Caco-2 (cell line): ENCODE measurements around the gene GLIS1. TPM values are rescaled to one million over a fixed set of nuclear protein-coding genes. Genes with fewer than 3 reads are reported as not detected.

Experiments
- BruUV-seq: library from RNA; stranded (reverse); fragments of 400-500 nt; replicated peaks from 2 replicates; lab custom pipeline; 2021; lab: Mats Ljungman, UMichigan
- CTCF ChIA-PET: fragments of 300-600 bp; sonication (Branson Sonifier 250); formaldehyde crosslinking; loops from one replicate; lab custom pipeline; 2022; ENCODE audit warnings: antibody characterized with exemption; lab: Charles Lee
- POLR2A ChIA-PET: fragments of 300-600 bp; sonication (Branson Sonifier 250); formaldehyde crosslinking; loops from one replicate; lab custom pipeline; 2022; ENCODE audit warnings: antibody characterized with exemption; lab: Charles Lee
- DNase-seq, 2 experiments: peaks; one replicate each; pipeline versions ENCODE4 v3.0.0 to v3.0.0-alpha.2; 2020 to 2022
- H3K27me3 ChIP-seq: replicated peaks from 2 replicates; pipeline ENCODE4 v1.6.0; 2011; ENCODE audit warnings: low read length; ENCODE audit not compliant: control insufficient read depth, insufficient read depth
- H3K36me3 ChIP-seq: 2 replicates; pipeline ENCODE4 v1.5.1; 2011; ENCODE audit warnings: low read length; ENCODE audit not compliant: control insufficient read depth, insufficient read depth
- H3K4me1 ChIP-seq: fragments of 250-450 bp; sonication (Bioruptor Pico); 2 replicates; pipeline ENCODE4 v1.5.1; 2020; ENCODE audit warnings: mild to moderate bottlenecking
- H3K4me3 ChIP-seq: 2 replicates; pipeline ENCODE4 v1.5.1; 2011; ENCODE audit warnings: low read depth, mild to moderate bottlenecking, control low read depth, low read length
- H3K9me3 ChIP-seq: fragments of 250-450 bp; sonication (Bioruptor Pico); 2 replicates; pipeline ENCODE4 v1.5.1; 2020; ENCODE audit warnings: mild to moderate bottlenecking, moderate library complexity
- H3K27ac Mint-ChIP-seq: one replicate; pipeline ENCODE4 v1.8.0; 2022; ENCODE audit warnings: mixed read lengths; ENCODE audit not compliant: unreplicated experiment
- H3K27me3 Mint-ChIP-seq: one replicate; pipeline ENCODE4 v1.8.0; 2022; ENCODE audit warnings: mixed read lengths; ENCODE audit not compliant: insufficient read depth, unreplicated experiment
- H3K36me3 Mint-ChIP-seq: one replicate; pipeline ENCODE4 v1.8.0; 2022; ENCODE audit warnings: mild to moderate bottlenecking, mixed read lengths; ENCODE audit not compliant: insufficient read depth, unreplicated experiment
- H3K4me1 Mint-ChIP-seq: one replicate; pipeline ENCODE4 v1.8.0; 2022; ENCODE audit warnings: low read depth, mixed read lengths; ENCODE audit not compliant: unreplicated experiment
- H3K4me3 Mint-ChIP-seq: one replicate; pipeline ENCODE4 v1.8.0; 2022; ENCODE audit warnings: mild to moderate bottlenecking, moderate library complexity, mixed read lengths; ENCODE audit not compliant: unreplicated experiment
- H3K9me3 Mint-ChIP-seq: one replicate; pipeline ENCODE4 v1.8.0; 2022; ENCODE audit warnings: mixed read lengths; ENCODE audit not compliant: unreplicated experiment
- CTCF ChIP-seq, 2 experiments: fragments of 200-600 bp in 1 of 2; IDR thresholded peaks; 1 replicate in 1 of 2; 2 replicates in 1 of 2; pipeline versions ENCODE4 v1.5.1 to v1.8.0; 2011 to 2022; ENCODE audit warnings: antibody characterized with exemption in 1 of 2, control low read depth in 1 of 2, inconsistent platforms in 1 of 2, low read depth in 1 of 2, low read length in 1 of 2, mild to moderate bottlenecking in 1 of 2, moderate library complexity in 1 of 2; ENCODE audit not compliant: insufficient read depth in 1 of 2, severe bottlenecking in 1 of 2, unreplicated experiment in 1 of 2
- intact Hi-C: fragments of 100-400 bp; cut with micrococcal nuclease; formaldehyde crosslinking; loops from one replicate; pipeline ENCODE4 v1.10.0; 2022; ENCODE audit not compliant: unreplicated experiment
- total RNA-seq: library from RNA; stranded (reverse); gene quantifications from 2 replicates; pipeline ENCODE4 v1.2.3, GENCODE V29; 2022

Gene GLIS1
- total RNA-seq, 1 experiment from 2014 or later = not detected

GRCh38 chr1:53521924-53522552 lies 216.9 kb downstream of the GLIS1 start:
- Mint-ChIP-seq H3K27ac (no peak overlapping the region), H3K36me3 (no peaks in the 10 kb centered on the region), H3K4me3 (no peak overlapping the region), H3K4me1 (peaks cover 21% of the 10 kb centered on the region), H3K27me3 (no peaks in the 10 kb centered on the region), H3K9me3 (no peaks in the 10 kb centered on the region)
- POLR2A ChIA-PET = no interaction called here
- no peaks in the 10 kb centered on the region for H3K9me3 ChIP-seq
- peaks cover 30% of the 10 kb centered on the region for H3K4me1 ChIP-seq
- no peak for DNase-seq
- H3K36me3 ChIP-seq = no peaks in the 10 kb centered on the region
- no peak overlapping the region for H3K4me3 ChIP-seq
- TF ChIP-seq CTCF (IDR thresholded peaks at IDR 0.05; ENCODE audit: insufficient read depth in 1 of 2, low read depth in 1 of 2, low read length in 1 of 2, severe bottlenecking in 1 of 2, unreplicated experiment in 1 of 2) = no peak
- intact Hi-C loops = no loop called here
- BruUV-seq = no TSS peak
- CTCF ChIA-PET = no interaction called here
- no peaks in the 10 kb centered on the region for H3K27me3 ChIP-seq

- Histone ChIP-seq H3K4me3 (no peak overlapping the region), H3K4me1 (peaks cover 22% of the 10 kb centered on the region), H3K36me3 (no peaks in the 10 kb centered on the region), H3K9me3 (no peaks in the 10 kb centered on the region), H3K27me3 (no peaks in the 10 kb centered on the region)
- H3K4me3 Mint-ChIP-seq = no peak overlapping the region
- peak overlapping the region; percentile 74 for H3K27ac Mint-ChIP-seq
- POLR2A ChIA-PET = no interaction called here
- TF ChIP-seq CTCF (IDR thresholded peaks at IDR 0.05; ENCODE audit: insufficient read depth in 1 of 2, low read depth in 1 of 2, low read length in 1 of 2, severe bottlenecking in 1 of 2, unreplicated experiment in 1 of 2) = no peak
- H3K27me3 Mint-ChIP-seq = no peaks in the 10 kb centered on the region
- CTCF ChIA-PET = no interaction called here
- DNase-seq = no peak
- intact Hi-C loops = no loop called here
- BruUV-seq = no TSS peak
- no peaks in the 10 kb centered on the region for H3K36me3 Mint-ChIP-seq
- peaks cover 7% of the 10 kb centered on the region for H3K4me1 Mint-ChIP-seq
- H3K9me3 Mint-ChIP-seq = no peaks in the 10 kb centered on the region
Observed at GRCh38 chr1:53520481-53520880, 218.5 kb downstream of the GLIS1 start.

GRCh38 chr1:53519421-53519820 lies 219.5 kb downstream of the GLIS1 start:
- intact Hi-C loops = no loop called here
- ChIA-PET POLR2A (no interaction called here), CTCF (interaction anchor here (1.7 kb wide), 1 partner anchor 34 kb away, joined by 7 read pairs; no protein-coding TSS in a partner anchor)
- Mint-ChIP-seq H3K36me3 (no peaks in the 10 kb centered on the region), H3K27me3 (no peaks in the 10 kb centered on the region), H3K9me3 (no peaks in the 10 kb centered on the region), H3K27ac (peak overlapping the region; percentile 74), H3K4me1 (peaks cover 7% of the 10 kb centered on the region), H3K4me3 (no peak overlapping the region)
- H3K27me3 ChIP-seq = no peaks in the 10 kb centered on the region
- H3K9me3 ChIP-seq = no peaks in the 10 kb centered on the region
- DNase-seq = peak; percentile 65 to 75
- no peaks in the 10 kb centered on the region for H3K36me3 ChIP-seq
- H3K4me1 ChIP-seq = peaks cover 22% of the 10 kb centered on the region
- H3K4me3 ChIP-seq = no peak overlapping the region
- BruUV-seq = no TSS peak
- no peak for TF ChIP-seq CTCF (IDR thresholded peaks at IDR 0.05; ENCODE audit: insufficient read depth in 1 of 2, low read depth in 1 of 2, low read length in 1 of 2, severe bottlenecking in 1 of 2, unreplicated experiment in 1 of 2)
